ENCODE results near the gene ACTR1B.
"Not testable (repeated sequence)": the region's sequence is repeated elsewhere in the genome, so short reads cannot be mapped to it uniquely, and the experiment has no call there.

ACTR1B gene

DNA sequence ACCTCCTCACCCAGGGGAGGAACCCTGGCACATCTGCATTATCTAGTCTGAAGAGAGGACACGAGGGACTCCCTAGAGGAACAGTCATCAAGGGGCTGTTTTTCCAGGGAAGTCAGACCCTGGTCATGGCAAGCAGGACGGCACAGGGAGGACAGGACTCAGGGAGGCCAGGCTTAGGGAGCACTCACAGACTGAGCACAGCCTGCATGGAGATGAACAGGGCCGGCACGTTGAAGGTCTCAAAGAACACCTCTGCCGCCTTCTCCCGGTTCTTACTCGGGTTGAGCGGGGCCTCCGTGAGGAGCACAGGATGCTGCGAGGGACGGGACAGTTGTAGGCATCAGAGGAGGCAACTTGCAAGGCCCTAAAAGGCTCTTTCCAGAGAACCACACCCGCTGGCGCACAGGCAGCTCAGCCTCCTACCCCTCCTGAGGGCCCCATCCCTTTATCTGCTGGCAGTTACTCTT, 5.1 kb downstream of the ACTR1B start:
- DNase-seq (ENCODE audit: low spot score) = no peak

DNA sequence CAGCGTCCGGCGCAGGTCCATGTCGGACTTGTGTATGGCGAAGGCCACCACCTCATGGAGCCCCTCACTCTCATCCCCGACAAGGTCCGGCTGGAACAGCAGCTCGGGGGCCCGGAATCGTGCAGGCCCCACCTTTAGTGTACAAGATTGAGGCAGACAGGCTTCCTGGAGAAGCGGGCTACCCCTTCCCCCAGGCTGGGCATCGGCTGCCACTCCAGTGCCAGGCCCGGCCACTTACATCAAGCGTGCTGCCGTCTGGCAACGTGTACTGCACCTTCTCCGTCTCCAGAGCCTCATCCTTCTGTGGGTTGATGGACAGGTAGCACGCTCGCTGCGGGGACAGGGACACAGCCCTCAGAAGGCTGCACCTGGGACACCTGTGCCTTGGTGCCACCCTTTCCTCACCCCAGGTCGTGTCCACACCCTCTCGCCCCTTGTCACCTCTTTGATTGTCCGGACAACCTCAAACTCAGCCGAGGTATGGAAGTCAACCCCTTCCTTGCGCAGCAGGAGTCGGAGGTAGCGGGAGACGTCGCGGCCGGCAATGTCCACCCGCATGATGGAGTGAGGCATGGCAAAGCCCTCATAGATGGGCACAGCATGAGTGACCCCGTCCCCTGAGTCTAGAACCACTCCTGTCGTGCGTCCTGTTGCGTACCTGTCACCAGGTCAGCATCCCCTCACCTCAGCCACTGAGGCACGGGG, 5.7 kb downstream of the ACTR1B start:
- DNase-seq (ENCODE audit: low spot score) = no peak

DNA sequence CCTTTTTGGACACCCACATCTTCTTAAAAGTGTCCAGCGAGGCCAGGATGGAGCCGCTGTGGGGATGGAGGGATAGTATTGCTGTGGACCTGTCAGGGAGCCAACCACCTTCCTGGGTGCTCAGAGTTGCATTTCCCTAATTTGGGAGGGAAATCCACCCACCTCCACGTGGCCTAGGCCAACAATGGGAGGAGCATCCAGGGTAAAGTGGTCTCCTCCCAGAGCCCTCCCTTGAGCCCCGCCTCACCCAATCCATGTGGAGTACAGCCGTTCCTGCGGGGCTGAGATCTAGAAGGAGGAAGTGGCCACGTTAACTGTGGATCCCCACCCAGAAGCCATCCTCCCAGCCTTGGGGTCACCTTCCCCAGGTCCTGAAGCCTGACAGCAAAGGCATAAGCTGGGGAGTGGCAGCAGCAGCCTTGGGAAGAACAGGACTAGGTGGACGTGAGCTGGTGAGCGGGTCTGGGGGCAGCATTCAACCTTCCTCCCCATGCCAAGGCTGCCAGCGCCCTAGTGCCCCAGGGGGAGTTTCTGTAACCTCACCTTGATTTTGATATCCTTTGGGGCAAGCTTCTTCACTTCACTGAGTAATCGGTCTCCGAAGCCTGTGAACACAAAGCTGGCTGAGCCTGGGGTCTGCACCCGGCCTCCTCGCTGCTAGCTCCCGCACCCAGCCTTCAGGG, 6.8 kb downstream of the ACTR1B start:
- no peak for DNase-seq (ENCODE audit: low spot score)

DNA sequence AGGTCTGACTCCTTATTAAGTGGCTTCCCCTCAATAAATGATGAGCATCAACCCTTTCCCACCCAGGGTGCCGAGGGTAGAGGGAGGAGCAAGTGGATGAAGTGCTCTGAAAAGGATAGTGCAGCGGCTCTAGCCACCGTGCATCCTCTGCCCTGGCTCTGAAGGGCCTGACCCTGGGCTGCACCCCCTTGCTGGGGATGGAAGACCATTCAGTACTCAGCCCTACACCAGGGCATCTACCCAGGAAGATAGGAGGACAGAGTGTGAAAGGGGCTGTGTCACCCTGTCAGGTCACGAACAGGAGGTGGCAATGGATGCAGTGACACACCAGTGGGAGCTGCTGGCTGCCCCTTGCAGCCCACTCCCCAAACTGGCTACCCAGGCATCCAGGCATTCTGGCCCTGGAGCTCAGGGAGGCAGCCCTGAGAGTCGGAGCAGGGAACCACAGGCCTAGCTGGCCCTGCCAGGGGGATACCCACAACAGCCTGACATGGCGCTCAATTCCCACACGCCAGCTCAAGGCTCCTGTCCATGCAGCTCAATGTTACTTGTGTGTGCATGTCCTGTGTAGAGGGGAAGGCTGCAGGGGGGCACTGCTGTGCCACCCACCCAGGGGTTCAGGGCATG, 7.6 kb downstream of the ACTR1B start:
- DNase-seq (ENCODE audit: low spot score) = no peak

DNA sequence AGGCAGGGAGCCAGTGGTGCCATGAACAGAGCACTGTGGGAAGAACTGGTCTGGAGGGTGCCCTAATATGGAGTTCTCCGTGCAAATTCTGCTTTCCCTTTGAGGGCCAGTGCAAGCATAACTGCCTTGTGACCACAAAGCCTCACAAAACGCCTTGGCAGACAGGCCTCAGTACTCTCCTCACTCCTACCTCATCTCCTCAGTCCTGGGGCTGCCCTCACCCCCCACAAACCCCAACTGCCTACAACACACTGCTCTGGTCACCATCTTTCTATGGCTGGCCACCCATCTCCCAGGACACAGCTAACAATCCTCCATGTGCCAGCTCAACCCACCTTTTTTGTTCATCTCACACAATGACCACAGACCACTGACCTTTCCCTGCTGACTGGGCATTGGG, 9.1 kb downstream of the ACTR1B start:
- no peak for DNase-seq (ENCODE audit: low spot score)

DNA sequence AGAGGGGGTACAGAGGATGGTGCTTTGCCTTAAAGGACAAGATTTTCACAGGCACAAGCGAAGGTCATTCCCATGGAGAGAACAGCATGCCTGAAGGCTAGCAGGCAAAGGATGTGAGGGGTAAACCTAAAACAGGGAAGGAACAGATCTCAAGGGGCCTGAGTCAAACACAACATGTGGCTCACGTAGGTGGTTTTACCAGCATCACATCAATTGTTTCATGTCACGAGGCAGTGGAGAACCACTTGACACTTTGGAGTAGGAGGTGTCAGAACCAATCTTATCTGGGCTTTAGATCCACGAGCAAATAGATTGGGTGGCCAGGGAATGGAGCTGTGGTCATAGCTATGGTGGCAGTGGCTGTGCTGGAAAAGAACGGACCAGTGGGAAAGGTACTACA, 9.5 kb downstream of the ACTR1B start:
- no peak for DNase-seq (ENCODE audit: low spot score)

DNA sequence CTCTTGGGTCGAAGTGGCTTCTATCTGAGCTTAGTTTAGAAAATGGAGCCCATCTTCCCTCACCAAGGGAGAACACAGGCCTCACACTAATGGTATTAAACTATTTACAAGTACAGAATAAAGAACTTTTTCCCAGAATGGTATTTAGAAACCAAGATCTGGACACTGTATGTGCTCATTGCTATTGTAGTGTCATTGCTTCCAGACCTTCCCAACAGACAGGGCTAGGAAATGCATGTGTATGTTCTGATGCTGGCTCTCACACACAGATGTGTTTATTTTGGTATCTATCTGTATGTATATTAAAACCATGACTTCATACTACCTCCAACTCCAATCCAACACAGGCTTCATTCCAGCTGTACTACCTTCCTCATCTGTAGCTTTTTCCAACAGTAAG, 10.0 kb downstream of the ACTR1B start:
- no peak for DNase-seq (ENCODE audit: low spot score)

DNA sequence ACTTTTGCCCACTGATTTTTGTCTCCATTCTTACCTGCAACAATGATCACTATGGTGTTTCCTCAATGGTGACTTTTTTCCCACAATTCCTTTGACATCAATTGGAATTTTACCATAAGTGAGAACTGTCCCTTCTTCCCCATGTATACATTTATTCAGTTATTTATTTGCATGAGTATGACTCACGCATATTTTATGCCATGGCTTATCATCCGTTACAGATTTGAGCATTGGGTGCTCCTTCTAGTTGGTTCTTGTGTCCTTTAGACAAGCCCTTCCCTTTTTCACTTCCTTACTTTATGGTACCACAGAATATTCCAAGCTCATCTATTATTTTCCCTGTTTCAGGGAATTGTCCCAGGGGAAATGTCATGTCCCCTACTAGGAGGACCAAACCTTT, 10.4 kb downstream of the ACTR1B start:
- DNase-seq (ENCODE audit: low spot score) = no peak

DNA sequence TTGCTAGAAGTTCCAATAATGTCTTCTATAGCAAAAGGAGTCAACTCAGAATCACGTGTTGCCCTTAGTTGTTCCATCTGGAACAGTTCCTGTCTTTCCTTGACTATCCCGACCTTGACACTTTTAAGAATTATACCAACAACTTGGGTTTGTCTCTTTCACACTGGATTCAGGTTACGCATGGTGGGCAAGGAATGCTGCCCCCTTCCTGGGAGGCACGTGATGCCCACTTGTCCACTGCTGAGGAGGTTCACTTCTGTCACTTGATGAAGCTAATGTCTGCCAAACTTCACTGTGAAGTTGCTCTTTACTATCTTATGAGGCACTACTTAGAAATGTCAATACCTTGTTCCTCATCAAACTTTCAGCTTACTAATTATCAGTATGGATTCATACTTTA, 12.7 kb downstream of the ACTR1B start:
- no peak for DNase-seq (ENCODE audit: low spot score)

DNA sequence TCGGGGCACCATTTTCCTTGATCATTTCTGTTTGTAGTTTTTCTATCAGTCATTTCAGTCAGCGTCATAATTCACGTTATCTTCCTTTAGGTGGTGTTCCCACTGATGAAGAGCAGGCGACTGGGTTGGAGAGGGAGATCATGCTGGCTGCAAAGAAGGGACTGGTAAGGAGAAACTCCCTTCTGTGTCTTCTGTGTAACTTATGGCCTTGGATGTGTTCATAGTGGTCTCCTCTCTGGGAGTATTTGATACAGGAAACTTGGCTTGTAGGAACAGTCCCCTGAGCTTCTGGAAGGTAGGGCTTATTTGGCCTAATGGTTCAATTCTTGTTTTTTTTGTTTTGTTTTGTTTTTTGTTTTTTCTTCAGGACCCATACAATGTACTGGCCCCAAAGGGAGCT, 16.9 kb downstream of the ACTR1B start:
- DNase-seq (ENCODE audit: low spot score) = no peak

DNA sequence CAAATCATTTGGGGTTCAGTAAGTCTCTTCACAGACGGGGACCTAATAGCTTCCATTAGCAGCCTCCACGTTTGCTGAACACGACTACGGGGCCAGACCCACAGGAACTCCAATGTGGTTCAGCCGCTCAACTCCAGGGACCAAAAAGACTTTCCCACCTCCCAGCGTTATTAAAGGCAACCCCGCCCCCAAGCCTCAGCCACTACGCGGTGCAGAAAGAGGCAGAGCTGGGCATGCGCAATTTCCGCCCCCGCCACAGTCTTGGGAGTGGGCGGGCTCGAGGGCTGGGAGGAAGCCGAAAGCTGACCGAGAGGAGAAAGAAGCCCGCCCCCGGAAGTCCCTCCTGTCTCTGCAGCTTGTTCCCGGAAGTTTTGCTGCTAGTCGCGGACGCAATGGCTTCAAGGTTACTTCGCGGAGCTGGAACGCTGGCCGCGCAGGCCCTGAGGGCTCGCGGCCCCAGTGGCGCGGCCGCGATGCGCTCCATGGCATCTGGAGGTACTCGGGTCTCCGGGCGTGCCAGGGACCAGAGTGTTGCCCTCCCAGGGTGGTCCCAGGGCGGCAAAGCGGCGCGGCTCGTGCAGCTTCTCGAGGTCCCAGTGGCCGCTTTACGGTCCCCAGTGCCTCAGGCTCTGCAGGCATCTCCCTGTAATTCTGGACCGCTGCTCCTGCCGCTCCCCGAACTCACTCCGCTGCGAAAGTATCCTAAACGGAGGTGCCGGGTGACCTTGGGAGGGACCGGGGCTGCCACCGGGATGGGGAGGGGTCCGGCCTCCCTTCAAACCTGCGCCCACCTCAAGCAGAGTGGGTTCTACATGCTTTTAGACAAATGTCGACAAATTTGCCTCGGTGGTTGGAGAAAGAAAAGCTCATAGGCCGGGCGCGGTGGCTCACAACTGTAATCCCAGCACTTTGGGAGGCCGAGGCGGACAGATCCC, 17.9 kb downstream of the ACTR1B start, which contains the start of gene COX5B:
Gene COX5B, plus strand, starts transcription at position 368 of the 935 bp plus-strand sequence. Its CDS starts 25 bp downstream, at position 393.
- peak; percentile 99 for DNase-seq (ENCODE audit: low spot score)

DNA sequence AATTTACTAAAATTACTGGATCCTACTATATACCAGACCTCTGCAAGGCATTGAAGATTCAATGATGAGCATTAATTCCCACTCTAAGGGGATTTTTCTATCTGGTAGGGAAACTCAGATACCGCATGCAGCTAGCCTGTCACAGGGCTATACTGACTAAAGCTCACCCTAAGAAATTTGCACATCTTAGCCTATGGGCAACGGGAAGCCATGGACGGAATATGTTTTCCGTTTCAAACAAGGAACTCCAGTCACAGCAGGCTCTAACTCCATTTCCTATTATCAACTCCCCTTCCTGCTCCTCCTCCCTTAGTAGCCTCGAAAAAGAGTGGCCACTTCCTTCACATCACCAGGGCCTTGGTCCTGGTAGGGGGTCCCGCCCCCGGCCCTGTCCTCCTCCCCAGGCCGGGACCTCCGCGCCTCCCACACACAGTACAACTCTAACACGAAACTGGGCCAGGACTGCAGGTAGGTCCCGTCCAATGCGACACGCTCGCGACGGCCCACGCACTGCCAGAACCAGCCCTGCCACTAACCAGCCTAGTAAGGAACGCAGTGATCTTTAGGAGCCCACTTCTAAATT, 18.6 kb downstream of the ACTR1B start:
- no peak for DNase-seq (ENCODE audit: low spot score)

DNA sequence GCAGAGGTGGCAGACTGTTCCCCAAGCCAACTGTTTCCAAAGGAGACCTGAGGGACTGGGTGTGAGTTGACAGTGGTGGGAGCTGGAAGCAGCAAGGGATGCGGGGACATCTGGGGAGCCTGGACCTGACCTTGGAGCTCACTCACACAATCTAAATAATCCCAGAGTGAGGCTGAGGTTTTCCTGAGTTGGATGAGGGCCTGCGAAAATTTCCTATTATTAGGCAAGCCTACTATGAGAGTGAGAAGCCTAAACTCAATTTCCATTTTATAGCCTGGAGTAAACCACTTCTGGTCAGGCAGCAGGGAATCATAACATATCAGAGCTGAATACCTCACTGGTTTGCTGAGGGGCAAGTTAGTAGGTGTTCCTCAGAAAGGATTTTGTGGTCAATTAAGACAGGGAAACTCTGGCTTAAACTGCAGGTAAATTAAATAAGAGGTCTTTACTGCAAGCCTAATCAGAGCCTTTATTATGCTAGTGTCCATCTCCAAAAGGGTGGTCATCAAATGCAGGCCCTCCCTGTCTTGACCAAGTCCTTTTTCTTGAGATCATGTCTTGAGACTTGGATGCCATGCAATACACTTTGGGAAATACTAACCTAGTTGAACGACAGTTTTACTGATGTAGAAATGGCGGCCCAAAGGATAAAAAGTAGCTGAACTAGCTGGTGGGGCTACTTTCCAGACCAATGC, 19.7 kb downstream of the ACTR1B start:
- no peak for DNase-seq (ENCODE audit: low spot score)

DNA sequence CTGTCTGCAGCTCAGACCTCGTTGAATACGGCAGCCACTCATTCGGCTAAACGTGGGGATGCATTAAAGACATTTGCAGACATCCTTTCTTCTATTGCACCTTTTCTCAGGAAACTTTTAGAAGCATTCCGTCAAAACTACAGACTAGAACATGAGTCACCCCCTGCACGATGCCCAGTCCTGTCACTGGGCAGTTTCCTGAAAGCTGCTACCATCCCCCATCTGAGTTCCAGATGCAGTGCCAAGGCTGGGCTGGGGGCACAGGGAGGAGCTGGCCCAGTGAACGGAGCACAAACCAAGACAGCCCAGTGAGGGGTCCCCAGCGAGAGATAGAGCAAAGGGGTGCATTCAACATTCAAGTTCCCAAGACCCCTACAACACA, 37.8 kb downstream of the ACTR1B start:
- not testable (repeated sequence) for DNase-seq (ENCODE audit: low spot score)

DNA sequence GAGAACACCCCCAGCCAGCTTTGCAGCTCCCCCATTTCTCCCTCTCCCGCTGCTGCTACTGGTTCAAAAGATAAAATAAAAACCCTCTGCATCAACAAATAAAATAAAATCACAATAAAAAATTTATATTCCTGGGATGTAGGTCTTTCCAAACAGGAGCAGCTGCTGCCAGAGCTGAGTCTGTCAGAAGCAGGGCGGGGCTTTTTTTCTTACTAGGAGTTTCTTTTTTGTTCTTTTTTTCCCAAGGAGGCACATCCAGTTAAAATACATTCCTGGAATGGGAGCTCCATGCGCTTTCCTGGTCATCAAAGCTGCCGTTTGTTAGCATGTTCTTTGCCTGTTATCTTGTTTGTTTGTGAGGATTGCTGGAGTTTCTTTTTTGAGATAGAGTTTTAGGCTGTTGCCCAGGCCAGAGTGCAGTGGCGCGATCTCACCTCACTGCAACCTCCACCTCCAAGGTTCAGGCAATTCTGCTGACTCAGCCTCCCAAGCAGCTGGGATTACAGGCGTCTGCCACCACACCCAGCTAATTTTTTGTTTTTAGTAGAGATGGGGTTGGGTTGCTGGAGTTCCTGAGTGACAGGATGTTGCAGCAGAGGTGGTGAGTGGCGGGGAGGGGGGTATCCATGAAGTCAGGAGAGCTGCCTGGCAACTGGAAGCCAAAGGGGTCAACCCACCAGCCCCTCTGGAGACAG, 38.3 kb downstream of the ACTR1B start:
- DNase-seq (ENCODE audit: low spot score) = not testable (repeated sequence)

DNA sequence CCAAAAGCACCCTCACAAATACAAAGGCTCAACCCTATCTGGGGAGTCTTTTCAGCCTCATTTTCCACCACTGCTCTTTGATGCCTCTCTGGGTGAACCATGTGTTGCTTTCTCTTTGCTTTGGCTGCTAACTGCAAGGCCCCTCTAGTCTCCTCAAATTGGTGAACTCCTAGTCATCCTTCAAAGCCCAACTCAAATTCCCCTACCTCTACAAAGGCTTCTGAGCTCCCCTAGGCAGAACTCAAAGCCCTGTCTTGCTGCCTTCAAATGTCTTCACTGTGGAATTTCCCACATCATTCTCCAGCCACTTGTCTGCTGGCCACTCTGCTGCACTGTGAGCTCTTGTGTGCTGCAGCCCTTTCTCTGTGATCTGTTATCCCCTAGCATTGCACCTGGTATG, 40.9 kb downstream of the ACTR1B start:
- DNase-seq (ENCODE audit: low spot score) = not testable (repeated sequence)

DNA sequence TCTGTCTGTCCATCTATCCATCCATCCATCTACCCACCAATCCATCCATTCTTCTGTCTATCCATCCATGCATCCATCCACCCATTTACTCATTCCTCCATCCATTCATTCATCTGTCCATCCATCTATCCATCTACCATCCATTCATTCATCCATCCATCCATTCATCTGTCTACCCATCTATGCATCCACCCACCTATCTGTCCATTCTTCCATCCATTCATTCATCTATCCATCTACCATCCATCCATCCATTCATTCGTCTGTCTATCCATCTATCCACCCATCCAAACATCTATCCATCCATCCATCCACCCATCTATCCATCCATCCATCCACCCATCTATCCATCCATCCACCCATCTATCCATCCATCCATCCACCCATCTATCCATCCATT, 43.4 kb downstream of the ACTR1B start:
- not testable (repeated sequence) for DNase-seq (ENCODE audit: low spot score)

DNA sequence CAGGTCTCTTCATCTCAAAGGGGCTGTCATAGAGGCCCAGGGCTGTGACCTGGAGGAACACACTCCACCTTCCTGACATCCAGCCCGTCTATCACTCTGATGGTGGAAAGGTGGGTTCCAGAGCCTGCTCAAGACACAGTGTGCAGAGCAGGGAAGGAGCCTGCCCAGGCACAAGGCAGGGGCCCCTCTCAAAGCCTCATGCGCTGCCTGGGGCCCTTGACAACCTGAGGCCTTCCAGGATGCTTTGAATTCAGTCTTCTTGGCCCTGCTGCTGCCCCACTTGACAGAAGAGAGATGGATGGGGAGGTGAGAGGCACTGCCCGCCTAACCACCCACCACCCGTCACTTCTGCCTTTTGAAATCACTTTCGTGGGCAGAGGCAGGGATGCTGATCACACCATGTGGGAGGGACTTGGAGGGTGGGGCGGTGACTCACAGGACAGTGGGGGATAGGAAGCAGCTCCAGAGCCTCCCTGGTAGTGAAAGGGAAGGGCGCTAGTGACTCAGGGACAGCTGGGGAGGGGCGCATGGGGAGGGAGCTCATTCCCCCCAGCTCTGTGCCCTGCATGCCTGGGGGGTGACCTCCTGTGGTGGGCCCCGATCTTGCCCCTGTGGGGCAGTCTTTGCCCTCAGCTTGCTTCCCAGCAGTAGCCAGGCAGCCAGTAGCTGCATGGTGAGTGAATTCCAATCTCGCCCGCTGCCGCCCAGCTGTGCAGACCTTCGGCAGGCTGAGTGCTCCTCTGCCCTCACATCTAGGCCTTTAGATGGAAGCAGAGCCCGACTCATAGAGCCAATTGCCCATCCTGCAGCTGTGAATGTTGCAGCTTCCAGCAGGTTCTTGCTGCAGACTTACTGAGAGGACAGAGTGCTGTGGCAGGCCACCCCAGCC, 44.7 kb downstream of the ACTR1B start:
- peak; percentile 12 for DNase-seq (ENCODE audit: low spot score)

DNA sequence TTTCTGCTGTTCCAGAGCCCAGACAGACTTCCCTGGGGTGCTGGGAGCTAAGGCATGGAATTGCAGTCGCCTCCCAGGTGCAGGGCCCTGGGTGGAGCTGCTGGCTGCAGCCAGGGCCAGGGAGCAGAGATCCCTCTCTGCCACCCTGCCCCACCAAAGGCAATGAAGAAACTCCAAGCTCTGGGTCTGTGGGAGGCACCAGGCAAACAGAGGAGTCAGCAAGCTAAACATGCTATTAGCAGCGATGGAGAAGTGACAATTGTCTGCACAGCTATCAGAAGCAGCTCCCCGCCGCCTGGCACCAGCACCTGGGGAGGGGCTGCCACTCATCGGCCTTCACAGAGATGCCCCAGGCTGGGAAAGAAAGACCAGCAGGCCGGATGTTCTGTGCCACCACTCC, 45.9 kb downstream of the ACTR1B start:
- no peak for DNase-seq (ENCODE audit: low spot score)
